ENCODE data around the gene CCDC97. TPM values are rescaled to one million over a fixed set of nuclear protein-coding genes. Genes with fewer than 3 reads are reported as not detected.

Gene CCDC97
- total RNA-seq, 4 donors from 2014 or later = 8.6 to 15.3 (median 15.1) TPM

- Histone ChIP-seq H3K27ac (no peak overlapping the region), H3K27me3 (peaks cover 20 to 26% (median 26%) of the 10 kb centered on the region in 3 donors), H3K4me3 (no peak overlapping the region), H3K9me3 (no peaks in the 10 kb centered on the region), H3K4me1 (peaks cover 0 to 19% of the 10 kb centered on the region in 2 donors), H3K36me3 (no peaks in the 10 kb centered on the region)
- DNase-seq = no peak
- in situ Hi-C loops (cut with MboI; ENCODE audit: low sequenced_read_pairs in 4 of 4) (no loop called here), intact Hi-C loops (cut with DNase I; ENCODE audit: low total_unique reads) (no loop called here)
- ATAC-seq = no peak
- TF ChIP-seq POLR2A (IDR thresholded peaks at IDR 0.05) = no peak
- TF ChIP-seq, protein P1, sequence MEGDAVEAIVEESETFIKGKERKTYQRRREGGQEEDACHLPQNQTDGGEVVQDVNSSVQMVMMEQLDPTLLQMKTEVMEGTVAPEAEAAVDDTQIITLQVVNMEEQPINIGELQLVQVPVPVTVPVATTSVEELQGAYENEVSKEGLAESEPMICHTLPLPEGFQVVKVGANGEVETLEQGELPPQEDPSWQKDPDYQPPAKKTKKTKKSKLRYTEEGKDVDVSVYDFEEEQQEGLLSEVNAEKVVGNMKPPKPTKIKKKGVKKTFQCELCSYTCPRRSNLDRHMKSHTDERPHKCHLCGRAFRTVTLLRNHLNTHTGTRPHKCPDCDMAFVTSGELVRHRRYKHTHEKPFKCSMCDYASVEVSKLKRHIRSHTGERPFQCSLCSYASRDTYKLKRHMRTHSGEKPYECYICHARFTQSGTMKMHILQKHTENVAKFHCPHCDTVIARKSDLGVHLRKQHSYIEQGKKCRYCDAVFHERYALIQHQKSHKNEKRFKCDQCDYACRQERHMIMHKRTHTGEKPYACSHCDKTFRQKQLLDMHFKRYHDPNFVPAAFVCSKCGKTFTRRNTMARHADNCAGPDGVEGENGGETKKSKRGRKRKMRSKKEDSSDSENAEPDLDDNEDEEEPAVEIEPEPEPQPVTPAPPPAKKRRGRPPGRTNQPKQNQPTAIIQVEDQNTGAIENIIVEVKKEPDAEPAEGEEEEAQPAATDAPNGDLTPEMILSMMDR (IDR thresholded peaks at IDR 0.05 in 4 of 5, conservative IDR thresholded peaks at IDR 0.05 in 1 of 5) = no peak
Observed at GRCh38 chr19:41356984-41357739, 47.2 kb downstream of the CCDC97 start.

- no peaks in the 10 kb centered on the region for H3K36me3 ChIP-seq
- DNase-seq (no peak), ATAC-seq (no peak)
- in situ Hi-C loops (cut with MboI; ENCODE audit: low sequenced_read_pairs in 4 of 4) (no loop called here), intact Hi-C loops (cut with DNase I; ENCODE audit: low total_unique reads) (no loop called here)
- no peak overlapping the region for H3K27ac ChIP-seq
- H3K4me1 ChIP-seq = peaks cover 0 to 13% of the 10 kb centered on the region in 2 donors
- H3K4me3 ChIP-seq = no peak overlapping the region
- TF ChIP-seq POLR2A (IDR thresholded peaks at IDR 0.05) = no peak
- TF ChIP-seq, protein P1 (IDR thresholded peaks at IDR 0.05 in 4 of 5, conservative IDR thresholded peaks at IDR 0.05 in 1 of 5) = no peak
- H3K27me3 ChIP-seq = peaks cover 16 to 20% (median 20%) of the 10 kb centered on the region in 3 donors
- H3K9me3 ChIP-seq = no peaks in the 10 kb centered on the region
Observed at GRCh38 chr19:41357746-41358145, 47.8 kb downstream of the CCDC97 start.

- Histone ChIP-seq H3K9me3 (no peaks in the 10 kb centered on the region), H3K27ac (no peak overlapping the region), H3K4me1 (peaks cover 2 to 6% of the 10 kb centered on the region in 2 donors), H3K27me3 (peaks cover 1 to 4% (median 1%) of the 10 kb centered on the region in 3 donors), H3K4me3 (no peak overlapping the region), H3K36me3 (no peaks in the 10 kb centered on the region)
- ATAC-seq (no peak), DNase-seq (no peak)
- TF ChIP-seq POLR2A (IDR thresholded peaks at IDR 0.05) = no peak
- TF ChIP-seq, protein P1 (IDR thresholded peaks at IDR 0.05 in 4 of 5, conservative IDR thresholded peaks at IDR 0.05 in 1 of 5) = no peak
- in situ Hi-C loops (cut with MboI; ENCODE audit: low sequenced_read_pairs in 4 of 4) = no loop called here
- intact Hi-C loops (cut with DNase I; ENCODE audit: low total_unique reads) = loop anchor here (5.0 kb wide), 1 partner anchor 97 kb away; the partner anchor contains the start of gene HNRNPUL1
Observed at GRCh38 chr19:41359741-41360140, 49.8 kb downstream of the CCDC97 start.

DNA sequence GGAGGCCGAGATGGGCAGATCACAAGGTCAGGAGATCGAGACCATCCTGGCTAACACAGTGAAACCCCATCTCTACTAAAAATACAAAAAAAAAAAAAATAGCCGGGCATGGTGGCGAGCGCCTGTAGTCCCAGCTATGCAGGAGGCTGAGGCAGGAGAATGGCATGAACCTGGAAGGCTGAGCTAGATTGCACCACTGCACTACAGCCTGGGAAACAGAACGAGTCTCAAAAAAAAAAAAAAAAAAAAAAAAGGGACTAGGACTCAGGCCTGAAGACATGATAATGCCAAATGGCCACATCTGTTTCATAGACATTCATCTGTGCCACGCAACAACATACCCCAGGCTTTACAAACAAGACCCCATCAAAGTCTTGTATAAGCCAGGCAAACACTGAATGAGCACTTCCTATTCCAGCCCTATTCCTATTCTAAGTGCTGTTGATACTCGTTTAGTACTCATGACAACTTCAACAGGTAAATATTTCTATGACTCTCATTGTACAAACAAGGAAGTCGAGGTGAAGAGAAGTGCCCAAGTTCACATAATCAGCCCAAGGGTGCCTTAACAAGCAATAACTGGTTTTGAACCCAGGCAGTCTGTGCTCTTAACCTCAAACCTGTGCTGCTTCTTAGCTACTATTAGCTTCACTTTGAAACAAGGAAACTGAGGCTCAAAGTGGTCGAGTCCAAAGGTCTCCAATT, 52.3 kb downstream of the CCDC97 start:
- TF ChIP-seq, protein P1 (IDR thresholded peaks at IDR 0.05 in 4 of 5, conservative IDR thresholded peaks at IDR 0.05 in 1 of 5) = no peak
- Histone ChIP-seq H3K27ac (peak overlapping the region in 1 of 4 donors; percentile 94), H3K4me1 (peaks cover 3 to 6% of the 10 kb centered on the region in 2 donors), H3K9me3 (no peaks in the 10 kb centered on the region), H3K36me3 (no peaks in the 10 kb centered on the region), H3K4me3 (no peak overlapping the region), H3K27me3 (no peaks in the 10 kb centered on the region)
- intact Hi-C loops (cut with DNase I; ENCODE audit: low total_unique reads) = loop anchor here (5.0 kb wide), 1 partner anchor 100 kb away; the partner anchor contains the start of gene HNRNPUL1
- in situ Hi-C loops (cut with MboI; ENCODE audit: low sequenced_read_pairs in 4 of 4) = no loop called here
- ATAC-seq (no peak), DNase-seq (no peak)

Measured in gastrocnemius medialis (tissue), 4 donors.